ENCODE data around the gene LRR1.

The LRR1 gene, protein sequence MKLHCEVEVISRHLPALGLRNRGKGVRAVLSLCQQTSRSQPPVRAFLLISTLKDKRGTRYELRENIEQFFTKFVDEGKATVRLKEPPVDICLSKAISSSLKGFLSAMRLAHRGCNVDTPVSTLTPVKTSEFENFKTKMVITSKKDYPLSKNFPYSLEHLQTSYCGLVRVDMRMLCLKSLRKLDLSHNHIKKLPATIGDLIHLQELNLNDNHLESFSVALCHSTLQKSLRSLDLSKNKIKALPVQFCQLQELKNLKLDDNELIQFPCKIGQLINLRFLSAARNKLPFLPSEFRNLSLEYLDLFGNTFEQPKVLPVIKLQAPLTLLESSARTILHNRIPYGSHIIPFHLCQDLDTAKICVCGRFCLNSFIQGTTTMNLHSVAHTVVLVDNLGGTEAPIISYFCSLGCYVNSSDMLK

DNA sequence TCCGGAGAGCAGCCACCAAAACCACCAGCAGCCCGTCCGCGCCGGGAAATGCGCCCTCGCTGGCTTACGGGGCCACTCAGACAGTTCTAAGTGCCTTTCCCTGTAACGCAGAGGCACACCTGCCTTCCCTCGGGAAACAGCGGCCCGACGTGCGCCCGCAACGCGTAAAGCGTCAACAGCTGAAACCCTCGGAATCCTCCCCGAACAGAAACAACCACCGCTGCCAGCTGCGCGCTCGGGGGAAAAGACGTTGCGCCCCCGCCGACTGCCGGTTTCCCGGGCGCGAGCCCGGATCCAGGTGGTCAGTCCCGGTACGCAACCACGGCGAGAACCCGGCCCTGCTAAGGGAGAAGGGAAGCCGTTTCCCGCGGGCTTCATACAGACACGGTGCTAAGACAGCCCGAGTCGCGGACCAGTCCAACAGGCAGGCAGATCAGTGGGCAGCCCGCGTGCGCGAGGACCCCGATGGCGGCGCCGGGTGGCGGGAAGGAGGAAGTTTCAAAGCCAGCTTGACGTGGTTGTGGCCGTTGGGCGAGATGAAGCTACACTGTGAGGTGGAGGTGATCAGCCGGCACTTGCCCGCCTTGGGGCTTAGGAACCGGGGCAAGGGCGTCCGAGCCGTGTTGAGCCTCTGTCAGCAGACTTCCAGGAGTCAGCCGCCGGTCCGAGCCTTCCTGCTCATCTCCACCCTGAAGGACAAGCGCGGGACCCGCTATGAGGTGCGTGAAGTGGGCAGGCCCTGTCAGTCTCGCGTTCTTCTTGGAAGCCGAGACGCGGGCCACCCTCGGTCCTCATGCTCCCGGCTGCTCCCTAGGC is at the start of gene LRR1:
LRR1 (plus strand) TSS at position 456 of the 816 bp plus-strand sequence; CDS start at position 537, 81 bp downstream.
- H3K4me3 Mint-ChIP-seq = peak within 1 kb of the TSS; percentile 96 to 97
- H3K27me3 Mint-ChIP-seq = no peaks in the 10 kb centered on the region
- peaks cover 6 to 12% of the 10 kb centered on the region in 2 donors for H3K36me3 Mint-ChIP-seq
- DNase-seq (peak; percentile 88), ATAC-seq (replicated peaks) (peak; percentile 76 to 82)
- H3K4me1 Mint-ChIP-seq = peaks cover 19 to 50% of the 10 kb centered on the region in 2 donors
- no peaks in the 10 kb centered on the region for H3K9me3 Mint-ChIP-seq
- H3K27ac Mint-ChIP-seq = peak within 1 kb of the TSS; percentile 100

DNA sequence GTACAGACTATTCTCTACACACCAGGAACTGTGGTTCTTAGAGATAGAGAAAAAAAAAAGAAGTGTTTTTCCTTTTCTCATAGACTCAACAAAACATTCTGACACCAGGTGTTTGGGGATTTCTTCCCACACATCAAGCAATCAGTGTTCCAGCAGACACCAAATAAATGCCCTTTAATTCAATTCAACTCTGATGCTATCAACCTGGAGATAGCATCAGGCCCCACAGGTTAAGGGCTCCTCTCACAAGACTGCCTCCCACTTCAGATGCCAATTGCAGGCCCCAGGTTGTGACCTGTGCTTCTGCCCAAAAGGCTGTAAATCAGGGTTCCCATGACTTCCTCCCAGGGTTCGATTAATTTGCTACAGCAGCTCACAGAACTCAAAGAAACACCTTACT is 49.3 kb upstream of the LRR1 start:
- Mint-ChIP-seq H3K4me3 (no peak overlapping the region), H3K36me3 (no peaks in the 10 kb centered on the region), H3K4me1 (no peaks in the 10 kb centered on the region), H3K27me3 (no peaks in the 10 kb centered on the region), H3K27ac (no peak overlapping the region), H3K9me3 (peaks cover 0 to 2% of the 10 kb centered on the region in 2 donors)
- ATAC-seq (replicated peaks) (no peak), DNase-seq (no peak)

DNA sequence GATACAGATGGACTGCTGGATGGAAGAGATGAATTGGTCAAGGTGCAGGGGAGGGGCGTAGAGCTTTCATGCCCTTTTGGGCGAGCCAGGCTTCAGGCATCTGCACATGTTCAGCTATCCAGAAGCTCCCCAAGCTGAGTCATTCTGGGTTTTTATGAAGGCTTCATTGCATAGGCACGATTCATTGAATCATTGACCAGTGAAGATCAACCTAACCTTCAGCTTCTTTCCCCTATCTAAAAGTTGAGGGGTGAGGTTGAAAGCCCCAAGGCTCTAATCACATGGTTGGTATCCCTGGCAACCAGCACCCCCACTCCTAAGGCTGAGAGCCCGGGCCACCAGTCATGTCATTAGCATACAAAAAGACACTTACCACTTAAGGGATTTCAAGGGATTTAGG is 48.9 kb upstream of the LRR1 start:
- Mint-ChIP-seq H3K27ac (no peak overlapping the region), H3K9me3 (peaks cover 0 to 2% of the 10 kb centered on the region in 2 donors), H3K27me3 (no peaks in the 10 kb centered on the region), H3K4me1 (peaks cover 0 to 2% of the 10 kb centered on the region in 2 donors), H3K4me3 (no peak overlapping the region), H3K36me3 (no peaks in the 10 kb centered on the region)
- ATAC-seq (replicated peaks) = peak; percentile 25 to 39
- DNase-seq = no peak

DNA sequence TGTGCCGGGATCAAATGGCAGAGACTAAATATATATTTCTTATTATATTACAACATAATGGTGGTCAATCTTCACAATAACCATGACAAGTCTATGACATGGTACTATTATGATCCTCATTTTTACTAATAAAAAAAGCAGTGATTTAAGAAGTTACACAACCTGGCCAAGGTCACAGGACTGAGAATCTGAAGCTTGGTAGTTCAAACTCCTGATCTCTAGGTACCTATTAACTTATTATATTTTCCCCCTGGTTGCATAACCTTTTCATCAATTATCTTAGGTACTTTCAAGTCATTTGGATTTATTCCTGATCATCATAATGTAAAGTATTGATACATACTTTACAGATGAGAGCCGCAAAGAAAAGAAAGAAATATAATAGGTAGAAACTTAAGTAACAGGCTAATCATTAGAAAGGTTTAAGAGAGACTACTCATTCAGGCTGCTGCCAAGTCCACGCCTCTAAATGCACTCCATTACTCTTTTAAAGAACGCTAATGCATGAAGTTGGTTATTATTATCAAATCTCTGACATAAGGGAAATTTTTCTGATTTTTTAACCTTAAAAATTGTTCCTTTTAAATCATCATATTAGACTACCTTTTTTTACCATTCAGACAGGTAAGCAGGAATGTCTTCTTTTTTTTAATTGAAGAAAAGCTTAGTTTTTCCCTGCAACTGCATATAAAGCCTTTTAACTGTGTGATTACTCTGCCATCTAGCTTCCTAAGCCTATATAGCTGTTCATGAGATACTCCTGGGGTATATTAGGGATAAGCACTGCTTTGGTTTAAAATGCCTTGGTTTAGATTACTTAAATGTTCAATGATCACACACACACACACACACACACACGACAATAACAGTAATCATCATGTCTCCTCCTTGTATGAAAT is 48.2 kb upstream of the LRR1 start:
- Mint-ChIP-seq H3K4me1 (peaks cover 0 to 8% of the 10 kb centered on the region in 2 donors), H3K36me3 (no peaks in the 10 kb centered on the region), H3K27me3 (no peaks in the 10 kb centered on the region), H3K9me3 (peaks cover 0 to 2% of the 10 kb centered on the region in 2 donors), H3K4me3 (no peak overlapping the region), H3K27ac (no peak overlapping the region)
- ATAC-seq (replicated peaks) (no peak), DNase-seq (no peak)

DNA sequence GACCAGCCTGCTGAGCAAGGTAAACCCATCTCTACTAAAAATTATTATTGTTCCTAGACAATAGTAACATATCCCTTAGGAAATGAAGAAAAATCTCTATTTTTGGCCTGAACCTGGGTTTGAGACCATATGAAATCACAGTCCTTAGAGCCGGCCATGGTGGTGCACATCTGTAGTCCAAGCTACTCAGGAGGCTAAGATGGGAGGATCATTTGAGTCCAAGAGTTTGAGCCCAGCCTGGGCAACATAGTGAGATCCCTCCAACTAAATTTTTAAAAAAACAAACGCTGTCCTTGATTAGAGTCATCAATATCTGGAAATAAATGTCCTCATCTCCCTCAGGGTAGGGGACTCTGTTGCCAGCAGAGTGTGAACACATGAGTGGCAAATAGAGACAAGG is 47.2 kb upstream of the LRR1 start:
- DNase-seq (no peak), ATAC-seq (replicated peaks) (no peak)
- Mint-ChIP-seq H3K27ac (no peak overlapping the region), H3K9me3 (no peaks in the 10 kb centered on the region), H3K27me3 (no peaks in the 10 kb centered on the region), H3K4me3 (no peak overlapping the region), H3K36me3 (no peaks in the 10 kb centered on the region), H3K4me1 (peaks cover 0 to 12% of the 10 kb centered on the region in 2 donors)

DNA sequence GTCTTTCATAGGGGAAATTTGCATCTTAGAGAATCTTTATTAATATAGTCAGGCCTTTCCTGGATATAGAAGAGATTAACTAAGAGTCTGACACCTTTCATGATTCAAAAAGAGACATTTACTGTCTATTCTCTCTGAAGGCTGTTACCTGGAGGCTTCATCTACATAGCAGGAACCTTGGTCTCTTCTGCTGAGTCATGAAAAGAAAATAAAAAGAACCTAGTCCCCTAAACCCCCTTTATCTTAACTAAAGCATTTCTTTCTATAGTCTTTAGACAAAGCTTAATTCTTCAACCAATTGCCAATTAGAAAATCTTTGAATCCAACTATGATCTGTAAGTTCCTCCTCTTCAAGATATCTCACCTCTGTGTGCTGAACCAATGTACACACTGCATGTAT is 45.6 kb upstream of the LRR1 start:
- ATAC-seq (replicated peaks) (no peak), DNase-seq (no peak)
- H3K27me3 Mint-ChIP-seq = no peaks in the 10 kb centered on the region
- H3K4me1 Mint-ChIP-seq = peaks cover 0 to 12% of the 10 kb centered on the region in 2 donors
- H3K4me3 Mint-ChIP-seq = no peak overlapping the region
- H3K9me3 Mint-ChIP-seq = no peaks in the 10 kb centered on the region
- H3K36me3 Mint-ChIP-seq = no peaks in the 10 kb centered on the region
- no peak overlapping the region for H3K27ac Mint-ChIP-seq

DNA sequence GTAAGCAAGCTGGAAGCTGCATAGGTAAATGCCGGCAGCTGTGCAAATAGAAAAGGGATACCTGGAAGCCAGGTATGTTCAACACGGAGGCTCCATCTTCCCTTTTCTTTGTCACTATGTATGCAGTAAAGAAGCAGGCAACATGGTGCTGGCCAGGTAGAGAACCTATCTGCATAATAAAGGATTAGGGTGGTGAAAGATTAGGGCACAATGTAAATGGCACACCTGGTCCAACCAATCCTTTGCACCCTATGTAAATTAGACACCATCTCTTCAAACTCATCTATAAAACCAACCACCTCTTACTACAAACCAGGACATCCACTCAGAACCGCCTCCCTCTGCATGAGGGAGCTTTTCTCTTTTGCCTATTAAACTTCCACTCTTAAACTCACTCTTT is 44.8 kb upstream of the LRR1 start:
- no peak overlapping the region for H3K27ac Mint-ChIP-seq
- no peak for ATAC-seq (replicated peaks)
- H3K4me1 Mint-ChIP-seq = peaks cover 0 to 12% of the 10 kb centered on the region in 2 donors
- H3K4me3 Mint-ChIP-seq = no peak overlapping the region
- no peaks in the 10 kb centered on the region for H3K9me3 Mint-ChIP-seq
- H3K27me3 Mint-ChIP-seq = no peaks in the 10 kb centered on the region
- no peak for DNase-seq
- H3K36me3 Mint-ChIP-seq = no peaks in the 10 kb centered on the region

DNA sequence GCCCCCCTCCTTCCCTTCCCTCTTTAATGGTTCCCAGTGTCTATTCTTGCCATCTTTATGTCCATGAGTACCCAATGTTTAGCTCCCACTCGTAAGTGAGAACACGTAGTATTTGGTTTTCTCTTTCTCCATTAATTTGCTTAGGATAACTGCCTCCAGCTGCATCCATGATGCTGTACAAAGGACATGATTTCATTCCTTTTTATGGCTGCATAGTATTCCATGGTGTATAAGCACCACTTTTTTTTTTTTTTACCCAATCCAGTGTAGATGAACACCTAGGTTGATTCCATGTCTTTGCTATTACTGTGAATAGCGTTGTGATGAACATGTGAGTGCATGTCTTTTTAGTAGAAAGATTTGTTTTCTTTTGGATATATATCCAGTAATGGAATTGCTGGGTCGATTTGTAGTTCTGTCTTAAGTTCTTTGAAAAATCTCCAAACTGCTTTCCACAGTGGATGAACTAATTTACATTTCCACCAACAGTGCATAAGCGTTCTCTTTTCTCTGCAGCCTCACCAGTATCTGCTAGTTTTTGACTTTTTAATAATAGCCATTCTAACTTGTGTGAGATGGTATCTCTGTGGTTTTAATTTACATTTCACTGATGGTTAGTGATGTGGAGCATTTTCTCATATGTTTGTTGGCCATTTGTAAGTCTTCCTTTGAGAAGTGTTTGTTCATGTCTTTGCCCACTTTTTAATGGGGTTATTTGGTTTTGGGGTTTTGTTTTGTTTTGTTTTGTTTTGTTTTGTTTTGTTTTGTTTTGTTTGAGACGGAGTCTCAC is 38.6 kb upstream of the LRR1 start:
- Mint-ChIP-seq H3K27me3 (peaks cover 0 to 6% of the 10 kb centered on the region in 2 donors), H3K4me3 (no peak overlapping the region), H3K27ac (no peak overlapping the region), H3K36me3 (peaks cover 7% of the 10 kb centered on the region in 2 donors), H3K4me1 (peaks cover 2 to 7% of the 10 kb centered on the region in 2 donors), H3K9me3 (peaks cover 4 to 8% of the 10 kb centered on the region in 2 donors)
- DNase-seq = no peak
- no peak for ATAC-seq (replicated peaks)

DNA sequence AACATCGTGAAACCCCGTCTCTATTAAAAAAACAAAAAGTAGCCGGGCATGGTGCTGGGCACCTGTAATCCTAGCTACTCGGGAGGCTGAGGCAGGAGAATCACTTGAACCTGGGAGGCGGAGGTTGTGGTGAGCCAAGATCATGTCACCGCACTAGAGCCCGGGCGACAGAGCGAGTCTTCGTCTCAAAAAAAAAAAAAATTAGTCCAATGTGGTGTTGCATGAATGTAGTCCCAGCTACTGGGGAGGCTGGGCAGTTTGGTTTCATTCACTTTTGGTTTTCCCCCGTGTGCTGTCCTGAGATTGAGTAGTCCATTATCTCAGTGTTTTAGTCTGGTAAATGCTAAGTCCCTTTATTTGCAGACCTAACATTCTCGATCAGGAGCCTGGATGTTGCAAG is 32.0 kb upstream of the LRR1 start:
- peaks cover 20% of the 10 kb centered on the region in 2 donors for H3K36me3 Mint-ChIP-seq
- H3K27ac Mint-ChIP-seq = no peak overlapping the region
- ATAC-seq (replicated peaks) (no peak), DNase-seq (no peak)
- no peaks in the 10 kb centered on the region for H3K4me1 Mint-ChIP-seq
- H3K9me3 Mint-ChIP-seq = peaks cover 4 to 5% of the 10 kb centered on the region in 2 donors
- H3K27me3 Mint-ChIP-seq = peaks cover 0 to 6% of the 10 kb centered on the region in 2 donors
- H3K4me3 Mint-ChIP-seq = no peak overlapping the region

DNA sequence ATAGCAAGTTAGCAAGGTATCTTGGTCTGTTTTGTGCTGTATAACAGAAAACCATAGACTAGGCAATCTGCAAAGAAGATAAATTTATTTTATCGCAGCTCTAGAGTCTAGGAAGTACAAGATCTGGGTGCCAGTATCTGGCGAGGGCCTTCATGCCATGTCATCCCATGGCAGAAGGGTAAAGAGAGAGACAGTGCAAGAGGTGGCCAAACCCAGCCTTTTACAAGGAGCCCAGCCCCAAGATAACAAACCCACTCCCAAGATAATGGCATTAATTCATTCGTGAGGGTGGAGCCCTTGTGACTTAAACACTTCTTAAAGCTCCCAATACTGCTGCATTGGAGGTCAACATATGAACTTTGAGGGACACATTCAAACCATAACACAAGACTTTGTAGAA is 29.5 kb upstream of the LRR1 start:
- H3K9me3 Mint-ChIP-seq = peaks cover 0 to 2% of the 10 kb centered on the region in 2 donors
- no peaks in the 10 kb centered on the region for H3K4me1 Mint-ChIP-seq
- no peaks in the 10 kb centered on the region for H3K27me3 Mint-ChIP-seq
- ATAC-seq (replicated peaks) = no peak
- H3K4me3 Mint-ChIP-seq = no peak overlapping the region
- no peak overlapping the region for H3K27ac Mint-ChIP-seq
- peaks cover 28 to 38% of the 10 kb centered on the region in 2 donors for H3K36me3 Mint-ChIP-seq
- no peak for DNase-seq

DNA sequence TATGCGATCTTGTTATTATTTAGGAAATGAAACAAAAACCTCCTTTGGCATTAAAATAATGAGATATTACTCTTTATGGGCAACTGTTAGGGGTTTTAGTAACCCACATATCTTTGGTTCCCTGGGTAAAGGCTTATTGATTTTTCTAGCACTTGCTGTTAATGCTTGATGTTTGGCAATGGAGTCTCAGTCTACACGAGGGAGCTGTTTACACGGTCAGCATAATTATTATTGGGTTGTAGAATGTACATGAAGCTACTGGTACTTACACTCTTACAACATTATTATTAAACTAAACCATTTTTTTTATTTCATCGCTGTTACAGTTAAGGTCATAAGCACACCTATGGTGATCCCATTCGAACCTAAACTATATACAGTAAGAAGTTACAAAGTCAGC is 24.7 kb upstream of the LRR1 start:
- Mint-ChIP-seq H3K27me3 (no peaks in the 10 kb centered on the region), H3K36me3 (peaks cover 40 to 66% of the 10 kb centered on the region in 2 donors), H3K27ac (no peak overlapping the region), H3K4me3 (no peak overlapping the region), H3K4me1 (peaks cover 4 to 5% of the 10 kb centered on the region in 2 donors), H3K9me3 (peaks cover 0 to 2% of the 10 kb centered on the region in 2 donors)
- DNase-seq (no peak), ATAC-seq (replicated peaks) (no peak)

DNA sequence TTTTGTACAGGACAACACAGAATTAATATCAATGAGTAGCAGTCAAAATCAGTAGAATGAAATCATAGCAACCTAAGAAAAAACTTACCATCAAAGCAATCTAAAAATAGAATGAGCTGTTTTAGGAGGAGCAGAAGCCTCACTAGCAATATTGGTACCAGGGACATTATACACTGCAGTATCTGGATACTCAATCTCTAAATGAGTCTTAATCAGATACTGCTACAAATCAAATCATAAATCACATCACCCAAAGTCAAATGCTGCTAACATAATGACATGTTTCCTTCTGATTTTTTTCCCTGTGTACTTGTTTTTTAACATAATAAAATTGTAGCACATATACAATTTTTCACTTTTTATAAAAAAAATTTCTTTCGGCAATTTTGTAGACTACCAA is 20.6 kb upstream of the LRR1 start:
- peaks cover 0 to 1% of the 10 kb centered on the region in 2 donors for H3K9me3 Mint-ChIP-seq
- DNase-seq (no peak), ATAC-seq (replicated peaks) (no peak)
- H3K4me3 Mint-ChIP-seq = no peak overlapping the region
- no peaks in the 10 kb centered on the region for H3K27me3 Mint-ChIP-seq
- H3K4me1 Mint-ChIP-seq = peaks cover 28 to 36% of the 10 kb centered on the region in 2 donors
- no peak overlapping the region for H3K27ac Mint-ChIP-seq
- peaks cover 39 to 71% of the 10 kb centered on the region in 2 donors for H3K36me3 Mint-ChIP-seq

DNA sequence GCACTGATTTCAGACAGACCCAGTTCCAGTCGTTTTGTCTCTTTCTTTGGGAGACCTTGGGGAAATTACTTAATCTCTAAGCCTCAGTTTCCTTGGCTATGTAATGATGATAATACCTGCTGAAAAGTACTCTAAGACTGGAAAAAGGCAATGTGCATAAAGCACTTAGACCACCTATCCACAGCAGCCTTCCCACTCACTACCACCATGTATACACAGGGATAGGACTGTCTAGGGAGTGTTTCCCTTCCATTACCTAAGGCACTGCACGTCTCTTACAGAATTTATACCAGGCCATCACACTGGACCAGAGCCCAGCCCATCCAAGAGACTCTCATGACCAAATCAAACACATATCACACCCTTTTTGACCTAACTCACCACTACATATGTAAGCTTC is 18.9 kb upstream of the LRR1 start:
- Mint-ChIP-seq H3K27ac (peak overlapping the region; percentile 11), H3K9me3 (peaks cover 0 to 1% of the 10 kb centered on the region in 2 donors), H3K4me3 (peak overlapping the region in 1 of 2 donors; percentile 3), H3K4me1 (peaks cover 29 to 51% of the 10 kb centered on the region in 2 donors), H3K36me3 (peaks cover 46 to 69% of the 10 kb centered on the region in 2 donors), H3K27me3 (no peaks in the 10 kb centered on the region)
- no peak for ATAC-seq (replicated peaks)
- no peak for DNase-seq
